HepG2 (cell line): ENCODE measurements around the gene TVP23C. TPM values are rescaled to one million over a fixed set of nuclear protein-coding genes. Genes with fewer than 3 reads are reported as not detected.
"Not testable (repeated sequence)": the region's sequence is repeated elsewhere in the genome, so short reads cannot be mapped to it uniquely, and the experiment has no call there.

Source experiments
- ATAC-seq: fragments of 200-7000 bp; cut with Tn5 transposase; 3 replicates; pipeline ENCODE4 v1.9.1; 2020; ENCODE audit warnings: mild to moderate bottlenecking, moderate library complexity
- BruUV-seq: library from RNA; stranded (reverse); fragments of 400-500 nt; replicated peaks from 2 replicates; lab custom pipeline; 2021; lab: Mats Ljungman, UMichigan
- CTCF ChIA-PET: fragments of 300-600 bp; formaldehyde crosslinking; extraction: SDS; loops from one replicate; lab custom pipeline; 2021; ENCODE audit warnings: low total read pairs, inconsistent platforms, low intra/inter-chr PET ratio; lab: Yijun Ruan, JAX
- POLR2A ChIA-PET: fragments of 350-600 bp; sonication (Branson Sonifier 250); formaldehyde crosslinking; loops from one replicate; lab custom pipeline; 2020; ENCODE audit warnings: antibody characterized with exemption, inconsistent platforms; lab: Yijun Ruan, JAX
- DNase-seq: peaks from one replicate; pipeline ENCODE4 v3.0.0-alpha.2; 2015; ENCODE audit warnings: low spot score
- FAIRE-seq: peaks from 3 replicates; lab custom pipeline; 2011; peaks lifted over from hg19 to GRCh38; lab: Jason Lieb, UNC
- H2AFZ ChIP-seq: one replicate; pipeline ENCODE4 v1.6.1; 2011; ENCODE audit warnings: low read length, inconsistent platforms
- H3K27ac ChIP-seq: fragments of 300-600 bp; 3 replicates; pipeline ENCODE4 v1.8.0; 2011; ENCODE audit warnings: mixed run types, mild to moderate bottlenecking, mixed read lengths, low read length, inconsistent platforms; ENCODE audit not compliant: insufficient read depth; ENCODE audit errors: extremely low read length
- H3K27me3 ChIP-seq, 2 experiments: fragments of 200-600 bp in 1 of 2; 2 replicates in 1 of 2; 3 replicates in 1 of 2; pipeline versions ENCODE4 v1.6.0 to v1.8.0; 2011; ENCODE audit warnings: low read length in 2 of 2, mild to moderate bottlenecking in 2 of 2, moderate library complexity in 2 of 2, inconsistent platforms in 1 of 2; ENCODE audit not compliant: insufficient read depth in 2 of 2, control insufficient read depth in 1 of 2
- H3K36me3 ChIP-seq, 2 experiments: fragments of 200-600 bp in 1 of 2; replicated peaks in 1 of 2; 2 replicates in 1 of 2; 3 replicates in 1 of 2; pipeline versions ENCODE4 v1.5.1 to v1.8.0; 2011; ENCODE audit warnings: low read length in 2 of 2, inconsistent platforms in 1 of 2; ENCODE audit not compliant: insufficient read depth in 2 of 2, control insufficient read depth in 1 of 2
- H3K4me1 ChIP-seq: 2 replicates; pipeline ENCODE4 v1.5.1; 2012; ENCODE audit warnings: low read length, inconsistent platforms; ENCODE audit not compliant: insufficient read depth
- H3K4me2 ChIP-seq: 2 replicates; pipeline ENCODE4 v1.6.0; 2011; ENCODE audit warnings: low read depth, low read length, inconsistent platforms
- H3K4me3 ChIP-seq, 3 experiments: fragments of 200-600 bp in 1 of 3; sonication (generic), shearing (Covaris generic) in 1 of 3; replicated peaks in 1 of 3; 2 replicates each; pipeline ENCODE4 v1.5.1; 2011 to 2016; ENCODE audit warnings: low read length in 3 of 3, inconsistent platforms in 2 of 3, low read depth in 2 of 3, mild to moderate bottlenecking in 2 of 3, control low read depth in 1 of 3, mixed read lengths in 1 of 3; ENCODE audit not compliant: insufficient read depth in 1 of 3
- H3K79me2 ChIP-seq: one replicate; pipeline ENCODE4 v1.6.1; 2011; ENCODE audit warnings: low read length, inconsistent platforms; ENCODE audit not compliant: insufficient read depth
- H3K9ac ChIP-seq: 2 replicates; pipeline ENCODE4 v1.6.0; 2011; ENCODE audit warnings: mild to moderate bottlenecking, low read depth, low read length, inconsistent platforms; ENCODE audit not compliant: insufficient read depth
- H3K9me3 ChIP-seq: 2 replicates; pipeline ENCODE4 v1.5.1; 2012; ENCODE audit warnings: mild to moderate bottlenecking, low read length
- H4K20me1 ChIP-seq: 2 replicates; pipeline ENCODE4 v1.6.0; 2011; ENCODE audit warnings: inconsistent platforms, mild to moderate bottlenecking, low read length, moderate library complexity; ENCODE audit not compliant: insufficient read depth
- WGBS: methylation state at CpG from one replicate; pipeline ENCODE4 v1.1.6; 2017; ENCODE audit warnings: low lambda C conversion rate; 5-methylcytosine and 5-hydroxymethylcytosine counted together
- in situ Hi-C: cut with HindIII; loops from 2 replicates; pipeline ENCODE4 v1.10.0; 2017; ENCODE audit warnings: low pct_unique_long_range_greater_than_20kb; ENCODE audit not compliant: extremely low pct_ligation_motif_present
- intact Hi-C: fragments of 100-400 bp; cut with micrococcal nuclease; formaldehyde crosslinking; loops from one replicate; pipeline ENCODE4 v1.10.0; 2022; ENCODE audit not compliant: unreplicated experiment
- polyA plus RNA-seq, 8 experiments: library from polyadenylated mRNA; depleted of rRNA in 3 of 8; stranded (reverse) in 7 of 8; unstranded in 1 of 8; fragments of >200 nt; fragmentation: Illumina TruSeq in 4 of 8; extraction: Trizol in 4 of 8; gene quantifications; 2 replicates each; pipeline versions ENCODE4 v1.2.1 to v1.2.3, GENCODE V29; 2011 to 2016; ENCODE audit warnings: low read depth in 4 of 8, missing spikeins in 1 of 8, mixed read lengths in 1 of 8; ENCODE audit not compliant: insufficient read depth in 1 of 8
- total RNA-seq, 5 experiments: library from RNA; depleted of rRNA; stranded (reverse); fragments of >200 nt; fragmentation: Illumina TruSeq; extraction: Trizol; gene quantifications; 2 replicates each; pipeline ENCODE4 v1.2.3, GENCODE V29; 2016; ENCODE audit warnings: low read depth in 1 of 5

Gene TVP23C
- total and polyA plus RNA-seq, 2 of the 13 experiments (the other 11 are each of a cell fraction or from before 2014, with no cell fraction given): 10.4 to 28.2 TPM

GRCh38 chr17:15574660-15575059, 11.4 kb upstream of the TVP23C start:
- WGBS: 0% methylated on average over 1 of the region's 5 CpGs
- H2AFZ ChIP-seq, H3K4me3 ChIP-seq, H3K36me3 ChIP-seq, FAIRE-seq, H4K20me1 ChIP-seq, POLR2A ChIA-PET, H3K27me3 ChIP-seq, ATAC-seq, H3K9ac ChIP-seq, CTCF ChIA-PET, BruUV-seq, DNase-seq, in situ Hi-C loops, H3K4me1 ChIP-seq, H3K4me2 ChIP-seq, intact Hi-C loops, H3K79me2 ChIP-seq, H3K27ac ChIP-seq, H3K9me3 ChIP-seq: not testable (repeated sequence)

DNA sequence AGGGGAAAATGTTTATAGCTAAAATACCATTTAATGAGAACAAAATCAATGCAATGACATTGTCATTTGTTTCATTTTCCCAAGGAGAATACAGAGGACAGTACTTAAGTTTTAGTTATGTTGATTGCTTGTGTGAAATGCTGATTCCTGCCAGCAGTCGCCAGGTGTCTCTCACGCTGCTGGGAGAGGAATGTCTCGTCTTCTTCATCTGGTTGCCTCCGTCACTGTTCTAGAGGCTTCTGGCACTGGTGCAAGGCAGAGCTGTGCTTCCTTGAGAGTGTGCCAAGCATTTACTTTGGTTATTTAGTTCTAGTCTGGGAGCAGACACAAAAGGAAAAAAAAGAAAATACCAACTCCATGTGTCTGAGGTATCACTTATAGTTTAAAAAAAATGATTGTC, 10.6 kb upstream of the TVP23C start:
- H3K27me3 ChIP-seq, FAIRE-seq, H3K4me1 ChIP-seq, ATAC-seq, H4K20me1 ChIP-seq, BruUV-seq, H2AFZ ChIP-seq, H3K4me3 ChIP-seq, DNase-seq, H3K79me2 ChIP-seq, H3K9me3 ChIP-seq, CTCF ChIA-PET, POLR2A ChIA-PET, intact Hi-C loops, H3K4me2 ChIP-seq, in situ Hi-C loops, H3K9ac ChIP-seq, H3K36me3 ChIP-seq, H3K27ac ChIP-seq: not testable (repeated sequence)
- 2% methylated on average over 4 of the region's 4 CpGs for WGBS
